GM10266 (cell line): Measurements from ENCODE around the gene SPACDR.
"Not testable (repeated sequence)": the region's sequence is repeated elsewhere in the genome, so short reads cannot be mapped to it uniquely, and the experiment has no call there.

ENCODE experiments used
- DNase-seq: peaks from one replicate; pipeline ENCODE4 v3.0.0; 2012; ENCODE audit errors: extremely low spot score
- CTCF ChIP-seq: IDR thresholded peaks from 2 replicates; pipeline ENCODE4 v1.5.1; 2012; ENCODE audit warnings: mild to moderate bottlenecking, low read depth; ENCODE audit not compliant: control insufficient read depth, insufficient read depth; ENCODE audit errors: missing control alignments

SPACDR gene

GRCh38 chr7:100444311-100445278, 19.5 kb downstream of the SPACDR start:
- no peak for TF ChIP-seq CTCF
- peak; percentile 5 for DNase-seq

- DNase-seq = no peak
- no peak for TF ChIP-seq CTCF
These were observed 20.8 kb downstream of the SPACDR start for GRCh38 chr7:100443096-100443840.

GRCh38 chr7:100441641-100442535, 22.2 kb downstream of the SPACDR start:
- no peak for TF ChIP-seq CTCF
- no peak for DNase-seq

GRCh38 chr7:100439244-100439643, 24.8 kb downstream of the SPACDR start:
- not testable (repeated sequence) for DNase-seq

- DNase-seq = not testable (repeated sequence)
These were observed 25.3 kb downstream of the SPACDR start for GRCh38 chr7:100438731-100439130.

GRCh38 chr7:100438172-100438571, 25.9 kb downstream of the SPACDR start:
- DNase-seq = no peak
- TF ChIP-seq CTCF = no peak

- TF ChIP-seq CTCF = no peak
- no peak for DNase-seq
These were observed 26.6 kb downstream of the SPACDR start for GRCh38 chr7:100437150-100438100.
